Colonic mucosa (tissue), 4 donors: ENCODE data around the gene WDR74. TPM values are rescaled to one million over a fixed set of nuclear protein-coding genes. Genes with fewer than 3 reads are reported as not detected.
"Not testable (repeated sequence)": the region's sequence is repeated elsewhere in the genome, so short reads cannot be mapped to it uniquely, and the experiment has no call there.

Experiments
- DNase-seq: peaks from one replicate; pipeline ENCODE4 v3.0.0-alpha.2; 2020
- H3K27ac ChIP-seq: fragments of 200-600 bp; one replicate; pipeline ENCODE4 v1.8.0; 2021
- H3K27me3 ChIP-seq: fragments of 200-600 bp; one replicate; pipeline ENCODE4 v1.8.0; 2021
- H3K36me3 ChIP-seq: fragments of 200-600 bp; one replicate; pipeline ENCODE4 v1.8.0; 2021
- H3K4me1 ChIP-seq: fragments of 200-600 bp; one replicate; pipeline ENCODE4 v1.8.0; 2021; ENCODE audit warnings: mild to moderate bottlenecking
- H3K4me3 ChIP-seq: fragments of 200-600 bp; one replicate; pipeline ENCODE4 v1.8.0; 2021
- H3K9ac ChIP-seq, 2 donors: one replicate each; pipeline ENCODE4 v1.7.0; 2013; ENCODE audit warnings: control low read depth in 2 of 2, low read depth in 2 of 2, low read length in 2 of 2
- H3K9me3 ChIP-seq: fragments of 200-600 bp; one replicate; pipeline ENCODE4 v1.8.0; 2021
- intact Hi-C: fragments of 100-400 bp; cut with DNase I; formaldehyde crosslinking; loops from one replicate; pipeline ENCODE4 v1.14.1; 2022
- total RNA-seq, 2 donors: library from RNA; stranded (reverse); fragmentation: NEBNext Ultra II Directional in 1 of 2; extraction: Animal tissue kit (Norgen Biotek cat#: 25700) in 1 of 2; gene quantifications; one replicate each; pipeline ENCODE4 v1.2.1, GENCODE V29; 2021
- TF ChIP-seq, protein P1 (sequence below): fragments of 200-600 bp; IDR thresholded peaks from one replicate; pipeline ENCODE4 v1.8.0; 2022; ENCODE audit warnings: antibody characterized with exemption, mild to moderate bottlenecking
- donor health status: healthy.
- donor health status: DM: no; HTN: no; CAD: no.
- donor health status: DM: no; HTN: no; CAD: no.

WDR74 gene
- total RNA-seq, 2 donors from 2014 or later = 27.4 to 43.3 TPM

- Histone ChIP-seq H3K9me3 (no peaks in the 10 kb centered on the region), H3K27me3 (no peaks in the 10 kb centered on the region), H3K4me1 (peaks cover 4% of the 10 kb centered on the region), H3K4me3 (no peak overlapping the region), H3K27ac (no peak overlapping the region), H3K9ac (no peak overlapping the region), H3K36me3 (no peaks in the 10 kb centered on the region)
- intact Hi-C loops = no loop called here
- no peak for DNase-seq
- TF ChIP-seq, protein P1, sequence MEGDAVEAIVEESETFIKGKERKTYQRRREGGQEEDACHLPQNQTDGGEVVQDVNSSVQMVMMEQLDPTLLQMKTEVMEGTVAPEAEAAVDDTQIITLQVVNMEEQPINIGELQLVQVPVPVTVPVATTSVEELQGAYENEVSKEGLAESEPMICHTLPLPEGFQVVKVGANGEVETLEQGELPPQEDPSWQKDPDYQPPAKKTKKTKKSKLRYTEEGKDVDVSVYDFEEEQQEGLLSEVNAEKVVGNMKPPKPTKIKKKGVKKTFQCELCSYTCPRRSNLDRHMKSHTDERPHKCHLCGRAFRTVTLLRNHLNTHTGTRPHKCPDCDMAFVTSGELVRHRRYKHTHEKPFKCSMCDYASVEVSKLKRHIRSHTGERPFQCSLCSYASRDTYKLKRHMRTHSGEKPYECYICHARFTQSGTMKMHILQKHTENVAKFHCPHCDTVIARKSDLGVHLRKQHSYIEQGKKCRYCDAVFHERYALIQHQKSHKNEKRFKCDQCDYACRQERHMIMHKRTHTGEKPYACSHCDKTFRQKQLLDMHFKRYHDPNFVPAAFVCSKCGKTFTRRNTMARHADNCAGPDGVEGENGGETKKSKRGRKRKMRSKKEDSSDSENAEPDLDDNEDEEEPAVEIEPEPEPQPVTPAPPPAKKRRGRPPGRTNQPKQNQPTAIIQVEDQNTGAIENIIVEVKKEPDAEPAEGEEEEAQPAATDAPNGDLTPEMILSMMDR = no peak
These were observed 4.1 kb downstream of the WDR74 start for GRCh38 chr11:62835336-62835735.

GRCh38 chr11:62832336-62833234 is 6.8 kb downstream of the WDR74 start, which contains the start of gene TEX54:
Gene TEX54, minus strand, starts transcription at chr11:62832841.
- Histone ChIP-seq H3K27me3 (no peaks in the 10 kb centered on the region), H3K9ac (peak within 1 kb of the TSS; percentile 93 to 97), H3K36me3 (no peaks in the 10 kb centered on the region), H3K27ac (peak within 1 kb of the TSS; percentile 86), H3K4me3 (peak within 1 kb of the TSS; percentile 89), H3K9me3 (no peaks in the 10 kb centered on the region), H3K4me1 (peaks cover 5% of the 10 kb centered on the region)
- intact Hi-C loops = no loop called here
- TF ChIP-seq, protein P1 = no peak
- peak; percentile 42 for DNase-seq

DNA sequence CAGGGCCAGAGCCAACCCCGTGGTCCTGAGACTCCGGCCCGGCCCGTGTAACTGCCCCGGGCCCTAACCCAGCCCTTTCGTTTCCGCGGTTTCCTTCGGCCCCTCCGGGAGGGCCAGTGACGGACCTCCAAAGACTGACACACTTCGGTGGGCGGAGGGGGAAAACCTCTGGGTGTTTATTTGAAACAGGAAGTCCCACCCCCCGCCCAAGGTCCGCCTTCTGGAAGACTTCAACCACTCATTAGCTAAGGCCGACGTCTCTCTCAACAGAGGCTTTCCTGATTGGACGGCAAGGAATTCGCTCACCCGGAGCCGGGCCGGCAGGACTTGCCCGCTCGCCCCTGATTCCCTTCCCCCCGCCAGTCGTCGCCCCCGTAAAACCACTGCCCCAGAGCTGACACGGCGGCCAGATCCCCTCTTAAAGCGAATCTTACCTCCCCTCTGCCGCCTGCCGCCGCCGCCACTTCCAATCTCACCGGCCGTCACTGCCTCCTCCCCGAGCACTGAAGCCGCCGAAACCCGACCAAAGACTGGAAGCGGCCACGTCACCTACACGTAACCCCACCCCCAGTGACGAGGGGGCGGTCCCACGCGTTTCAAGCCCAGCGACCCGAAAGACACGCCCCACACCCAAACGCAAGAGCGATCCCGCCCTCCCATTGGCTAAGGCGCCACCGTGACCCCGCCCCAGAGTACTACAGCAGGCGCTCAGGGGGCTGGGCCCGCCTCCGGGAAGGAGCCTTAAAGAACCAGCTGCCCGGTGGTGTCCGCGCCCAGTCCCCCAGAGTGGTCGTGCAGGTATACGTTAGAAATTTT is 7.7 kb downstream of the WDR74 start, which contains the start of gene STX5:
Gene STX5, minus strand, starts transcription at position 532 of the 816 bp plus-strand sequence. CDS start 808 bp downstream, outside the sequence.
- peak within 1 kb of the TSS; percentile 89 for H3K4me3 ChIP-seq
- H3K27me3 ChIP-seq = no peaks in the 10 kb centered on the region
- H3K27ac ChIP-seq = peak within 1 kb of the TSS; percentile 86
- no peaks in the 10 kb centered on the region for H3K9me3 ChIP-seq
- intact Hi-C loops = no loop called here
- peak; percentile 100 for DNase-seq
- peak within 1 kb of the TSS; percentile 93 to 97 for H3K9ac ChIP-seq
- peaks cover 5% of the 10 kb centered on the region for H3K4me1 ChIP-seq
- no peaks in the 10 kb centered on the region for H3K36me3 ChIP-seq
- TF ChIP-seq, protein P1 = no peak

GRCh38 chr11:62830904-62831519 is 8.4 kb downstream of the WDR74 start:
- Histone ChIP-seq H3K27ac (peak overlapping the region; percentile 86), H3K4me3 (peak overlapping the region; percentile 89), H3K9me3 (no peaks in the 10 kb centered on the region), H3K27me3 (no peaks in the 10 kb centered on the region), H3K36me3 (peaks cover 5% of the 10 kb centered on the region), H3K4me1 (peaks cover 5% of the 10 kb centered on the region), H3K9ac (peak overlapping the region; percentile 90 to 97)
- intact Hi-C loops = no loop called here
- no peak for DNase-seq
- TF ChIP-seq, protein P1 = no peak

GRCh38 chr11:62828130-62828529 is 11.3 kb downstream of the WDR74 start:
- H3K9ac ChIP-seq, H3K4me1 ChIP-seq, H3K9me3 ChIP-seq, H3K4me3 ChIP-seq, H3K27ac ChIP-seq, DNase-seq, intact Hi-C loops, H3K27me3 ChIP-seq: not testable (repeated sequence)
- peaks cover 17% of the 10 kb centered on the region for H3K36me3 ChIP-seq
